ENCODE results near the gene SUZ12.
"Not testable (repeated sequence)": the region's sequence is repeated elsewhere in the genome, so short reads cannot be mapped to it uniquely, and the experiment has no call there.

SUZ12 gene

DNA sequence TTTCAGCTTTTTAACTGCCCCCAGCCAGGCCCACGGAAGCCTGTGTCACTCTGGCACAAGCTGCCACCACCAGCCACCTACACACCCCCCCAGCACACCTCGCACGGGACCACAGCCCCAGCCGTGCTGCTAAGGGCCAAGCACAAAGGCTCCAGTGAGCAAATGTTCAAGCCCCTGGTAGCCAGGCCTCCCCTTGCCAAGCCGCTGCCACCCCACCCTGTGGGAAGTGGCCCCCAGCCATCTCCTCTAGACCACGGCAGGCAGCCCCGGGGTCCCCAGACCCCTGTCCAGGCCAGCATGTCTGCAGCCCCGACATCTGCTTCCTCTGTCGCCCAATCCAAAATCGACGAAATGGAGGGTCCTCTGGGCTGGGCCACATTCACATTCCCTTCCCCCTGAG lies 105.5 kb downstream of the SUZ12 start:
- not testable (repeated sequence) for DNase-seq

DNA sequence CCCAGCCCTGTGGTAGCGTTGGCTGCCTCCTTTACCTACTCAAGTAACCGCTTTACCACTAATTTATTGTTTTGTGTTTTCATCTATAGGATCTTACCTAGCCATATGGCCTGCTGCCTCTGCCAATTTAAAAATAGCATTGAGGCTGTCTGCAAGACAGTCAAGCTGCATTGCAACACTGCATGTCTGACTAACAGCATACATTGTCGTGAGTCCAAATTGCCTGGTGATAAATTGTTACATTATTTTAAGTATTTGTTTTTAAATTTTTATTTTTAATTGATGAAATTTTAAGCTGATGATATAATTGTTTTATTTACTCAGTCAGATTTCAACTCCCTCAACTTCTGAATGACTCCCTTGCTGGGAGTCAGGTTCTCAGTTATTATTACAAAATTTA lies 108.8 kb downstream of the SUZ12 start:
- not testable (repeated sequence) for DNase-seq

DNA sequence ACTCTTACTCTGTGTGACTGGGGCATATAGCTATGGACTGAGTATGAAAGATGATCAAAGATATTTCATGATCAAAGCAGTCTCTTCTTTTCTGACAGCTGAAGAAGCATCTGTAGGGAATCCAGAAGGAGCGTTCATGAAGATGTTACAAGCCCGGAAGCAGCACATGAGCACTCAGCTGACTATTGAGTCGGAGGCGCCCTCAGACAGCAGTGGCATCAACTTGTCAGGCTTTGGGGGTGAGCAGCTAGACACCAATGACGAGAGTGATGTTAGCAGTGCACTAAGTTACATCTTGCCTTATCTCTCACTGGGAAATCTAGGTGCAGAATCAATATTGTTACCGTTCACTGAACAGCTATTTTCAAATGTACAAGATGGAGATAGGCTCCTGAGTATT lies 110.9 kb downstream of the SUZ12 start:
- DNase-seq: not testable (repeated sequence)
